Panc1 (cell line): ENCODE measurements around the gene NCAPD3. TPM values are rescaled to one million over a fixed set of nuclear protein-coding genes. Genes with fewer than 3 reads are reported as not detected.

Experiments used
- ATAC-seq: fragments of 200-7000 bp; cut with Tn5 transposase; 2 replicates; pipeline ENCODE4 v1.9.1; 2020; ENCODE audit warnings: mild to moderate bottlenecking, moderate library complexity
- Bru-seq: library from RNA; stranded (reverse); fragments of 400-500 nt; gene quantifications from one replicate; lab custom pipeline; 2021; lab: Mats Ljungman, UMichigan
- BruChase-seq, 2 experiments: library from RNA; stranded (reverse); fragments of 400-500 nt; gene quantifications; one replicate each; lab custom pipeline; 2021; lab: Mats Ljungman, UMichigan
- BruUV-seq: library from RNA; stranded (reverse); fragments of 400-500 nt; replicated peaks from 2 replicates; lab custom pipeline; 2021; lab: Mats Ljungman, UMichigan
- CTCF ChIA-PET: fragments of 300-600 bp; sonication (Branson Sonifier 250); formaldehyde crosslinking; loops from one replicate; lab custom pipeline; 2022; ENCODE audit warnings: antibody characterized with exemption; lab: Charles Lee
- POLR2A ChIA-PET: fragments of 300-600 bp; sonication (Branson Sonifier 250); formaldehyde crosslinking; loops from one replicate; lab custom pipeline; 2022; ENCODE audit warnings: antibody characterized with exemption; lab: Charles Lee
- DNase-seq: peaks from one replicate; pipeline ENCODE4 v3.0.0-alpha.2; 2010; ENCODE audit warnings: low read depth, low spot score
- H3K27ac ChIP-seq: 2 replicates; pipeline ENCODE4 v1.5.1; 2011; ENCODE audit warnings: mild to moderate bottlenecking, low read length, inconsistent platforms
- H3K27me3 ChIP-seq: fragments of 200-500 bp; sonication (Bioruptor generic); 2 replicates; pipeline ENCODE4 v1.6.0; 2014; ENCODE audit warnings: low read length, inconsistent platforms; ENCODE audit not compliant: control insufficient read depth, insufficient read depth
- H3K36me3 ChIP-seq: fragments of 200-500 bp; sonication (Bioruptor generic); 2 replicates; pipeline ENCODE4 v1.5.1; 2014; ENCODE audit warnings: inconsistent platforms, mild to moderate bottlenecking, low read length, moderate library complexity; ENCODE audit not compliant: control insufficient read depth, insufficient read depth
- H3K4me1 ChIP-seq: 2 replicates; pipeline ENCODE4 v1.5.1; 2011; ENCODE audit warnings: inconsistent platforms, mild to moderate bottlenecking, low read length, moderate library complexity; ENCODE audit not compliant: control insufficient read depth, insufficient read depth
- H3K4me3 ChIP-seq, 2 experiments: 2 replicates each; pipeline ENCODE4 v1.5.1; 2011 to 2012; ENCODE audit warnings: low read depth in 2 of 2, low read length in 2 of 2, mild to moderate bottlenecking in 2 of 2, inconsistent platforms in 1 of 2, moderate library complexity in 1 of 2
- H3K9me3 ChIP-seq: fragments of 200-500 bp; sonication (Bioruptor generic); 2 replicates; pipeline ENCODE4 v1.5.1; 2014; ENCODE audit warnings: low read depth, mild to moderate bottlenecking, inconsistent platforms, low read length, moderate library complexity; ENCODE audit not compliant: control insufficient read depth, insufficient read depth
- CTCF ChIP-seq: fragments of 450-650 bp; IDR thresholded peaks from 2 replicates; pipeline ENCODE4 v1.5.1; 2017; ENCODE audit warnings: mild to moderate bottlenecking
- POLR2AphosphoS5 ChIP-seq: IDR thresholded peaks from 2 replicates; pipeline ENCODE4 v1.6.1; 2012; ENCODE audit warnings: mild to moderate bottlenecking, low read depth, low read length, moderate library complexity
- REST ChIP-seq, 2 experiments: IDR thresholded peaks; 2 replicates each; pipeline ENCODE4 v1.6.1; 2011 to 2012; ENCODE audit warnings: low read depth in 2 of 2, control low read depth in 1 of 2, low read length in 1 of 2, mild to moderate bottlenecking in 1 of 2, moderate library complexity in 1 of 2; ENCODE audit not compliant: insufficient read depth in 1 of 2
- SIN3A ChIP-seq: IDR thresholded peaks from 2 replicates; pipeline ENCODE4 v1.6.1; 2012; ENCODE audit warnings: low read depth, mild to moderate bottlenecking, low read length, moderate library complexity, borderline replicate concordance; ENCODE audit not compliant: insufficient read depth
- TCF7L2 ChIP-seq: IDR thresholded peaks from 2 replicates; pipeline ENCODE4 v1.6.1; 2011; ENCODE audit warnings: mild to moderate bottlenecking, low read depth, low read length, inconsistent platforms
- in situ Hi-C: cut with HindIII; loops from 2 replicates; pipeline ENCODE4 v1.10.0; 2016; ENCODE audit warnings: low sequenced_read_pairs, low pct_unique_long_range_greater_than_20kb
- intact Hi-C: fragments of 100-400 bp; cut with micrococcal nuclease; formaldehyde crosslinking; loops from one replicate; pipeline ENCODE4 v1.10.0; 2022; ENCODE audit not compliant: unreplicated experiment
- long read RNA-seq: library from polyadenylated mRNA; unstranded; transcript quantifications from one replicate; pipeline ENCODE4 v2.0.0, GENCODE V29; 2021; ENCODE audit not compliant: unreplicated experiment
- polyA plus RNA-seq: library from polyadenylated mRNA; unstranded; fragments of >200 nt; gene quantifications from one replicate; pipeline ENCODE4 v1.2.1, GENCODE V29; 2012; ENCODE audit warnings: missing spikeins; ENCODE audit not compliant: insufficient read length
- total RNA-seq: library from RNA; stranded (reverse); gene quantifications from one replicate; pipeline ENCODE4 v1.2.1, GENCODE V29; 2021; ENCODE audit not compliant: unreplicated experiment

Gene NCAPD3
- 75.9 TPM for total RNA-seq
- 50.6 TPM for polyA plus RNA-seq
- Bru-seq, nascent RNA: percentile 88 among the genes with signal in this experiment
- BruChase-seq, experiment 1, labeled RNA remaining after a 2-hour chase: percentile 85 among the genes with signal in this experiment
- percentile 89 among the genes with signal in this experiment for BruChase-seq, experiment 2, labeled RNA remaining after a 6-hour chase
- long read RNA-seq, full-length matches to known transcripts: 41 of 128 reads
- long read RNA-seq, partial matches to known transcripts: 59 of 128 reads
- long read RNA-seq, other reads (novel, unspliced or antisense): 28 of 128 reads

- CTCF ChIA-PET: interaction anchor here (1.3 kb wide), 1 partner anchor 74 kb away, joined by 4 read pairs; no protein-coding TSS in a partner anchor
- H3K9me3 ChIP-seq: no peaks in the 10 kb centered on the region
- in situ Hi-C loops: no loop called here
- ATAC-seq (peak; percentile 95), DNase-seq (peak; percentile 87)
- peak; percentile 86 for TF ChIP-seq SIN3A
- TF ChIP-seq TCF7L2: no peak; the same call in none of the 2 replicates
- TF ChIP-seq POLR2AphosphoS5: peak; percentile 94
- TF ChIP-seq REST (IDR thresholded peaks at IDR 0.05; ENCODE audit: insufficient read depth in 1 of 2, low read depth in 2 of 2, low read length in 1 of 2): no peak
- H3K4me3 ChIP-seq: peak within 1 kb of the TSS; percentile 85 to 96
- H3K36me3 ChIP-seq: peaks cover 9% of the 10 kb centered on the region
- POLR2A ChIA-PET: interaction anchor here (0.5 to 0.8 kb wide), 4 partner anchors 10 to 104 kb away, joined by 3 to 4 read pairs (median 4); partner anchors contain the start of genes ACAD8 and THYN1
- no TSS peak for BruUV-seq
- H3K27ac ChIP-seq: peak within 1 kb of the TSS; percentile 98
- peaks cover 26% of the 10 kb centered on the region for H3K4me1 ChIP-seq
- intact Hi-C loops: loop anchor here (2.0 kb wide), 1 partner anchor 29 kb away; the partner anchor contains the start of genes ACAD8 and THYN1
- no peaks in the 10 kb centered on the region for H3K27me3 ChIP-seq
Observed at GRCh38 chr11:134223836-134224709, at the start of gene NCAPD3, which contains the start of gene VPS26B. TSS of gene NCAPD3 (minus strand) at chr11:134223967. CDS start at chr11:134223926, 41 bp downstream. TSS of gene VPS26B (plus strand) at chr11:134224671. CDS start at chr11:134225123, 452 bp downstream.

GRCh38 chr11:134273317-134273712 is 49.5 kb upstream of the NCAPD3 start:
- TF ChIP-seq TCF7L2 (no peak), SIN3A (no peak), REST (IDR thresholded peaks at IDR 0.05; ENCODE audit: insufficient read depth in 1 of 2, low read depth in 2 of 2, low read length in 1 of 2) (no peak), POLR2AphosphoS5 (no peak), CTCF (no peak)

More at GRCh38 chr11:134273317-134273712, 49.5 kb upstream of the NCAPD3 start:
- intact Hi-C loops: no loop called here
- 0 out of 2 replicates have a peak, but pooled peaks cover 2% of the 10 kb centered on the region for H3K4me1 ChIP-seq
- H3K27me3 ChIP-seq: peaks cover 44% of the 10 kb centered on the region
- no peak overlapping the region for H3K27ac ChIP-seq
- CTCF ChIA-PET: interaction anchor here (1.5 kb wide), 1 partner anchor 11 kb away, joined by 6 read pairs; no protein-coding TSS in a partner anchor
- BruUV-seq: no TSS peak
- no peak for ATAC-seq
- in situ Hi-C loops: no loop called here
- no peak overlapping the region for H3K4me3 ChIP-seq
- no peak for DNase-seq
- H3K36me3 ChIP-seq: no peaks in the 10 kb centered on the region
- POLR2A ChIA-PET: interaction anchor here (0.7 kb wide), 1 partner anchor 93 kb away, joined by 4 read pairs; no protein-coding TSS in a partner anchor
- H3K9me3 ChIP-seq: no peaks in the 10 kb centered on the region
